Spleen (tissue), 11 donors: Measurements from ENCODE around the gene FXYD5. TPM values are rescaled to one million over a fixed set of nuclear protein-coding genes. Genes with fewer than 3 reads are reported as not detected.

ENCODE experiments used
- DNase-seq: peaks from one replicate; pipeline ENCODE4 v3.0.0-alpha.2; 2020
- H3K27ac ChIP-seq, 8 donors: fragments of 200-600 bp; sonication (generic) in 7 of 8; 1 replicate in 4 of 8; 2 replicates in 4 of 8; pipeline versions ENCODE4 v1.5.0 to v1.8.0; 2016 to 2021; ENCODE audit warnings: inconsistent platforms in 4 of 8, mild to moderate bottlenecking in 4 of 8, moderate library complexity in 1 of 8
- H3K27me3 ChIP-seq, 7 donors: fragments of 200-600 bp; sonication (generic) in 6 of 7; replicated peaks in 1 of 7; 1 replicate in 4 of 7; 2 replicates in 3 of 7; pipeline versions ENCODE4 v1.5.0 to v1.8.0; 2016 to 2021; ENCODE audit warnings: inconsistent platforms in 3 of 7, mild to moderate bottlenecking in 1 of 7
- H3K36me3 ChIP-seq, 6 donors: fragments of 200-600 bp; sonication (generic) in 5 of 6; 1 replicate in 4 of 6; 2 replicates in 2 of 6; pipeline versions ENCODE4 v1.5.0 to v1.8.0; 2016 to 2021; ENCODE audit warnings: inconsistent platforms in 2 of 6
- H3K4me1 ChIP-seq, 6 donors: fragments of 200-600 bp; sonication (generic) in 5 of 6; 1 replicate in 3 of 6; 2 replicates in 3 of 6; pipeline versions ENCODE4 v1.5.0 to v1.8.0; 2016 to 2021; ENCODE audit warnings: inconsistent platforms in 3 of 6
- H3K4me3 ChIP-seq, 8 donors: fragments of 200-600 bp; sonication (generic) in 7 of 8; 1 replicate in 4 of 8; 2 replicates in 4 of 8; pipeline versions ENCODE4 v1.5.0 to v1.8.0; 2016 to 2021; ENCODE audit warnings: inconsistent platforms in 4 of 8, mild to moderate bottlenecking in 4 of 8, moderate library complexity in 2 of 8
- H3K9me3 ChIP-seq, 8 donors: fragments of 200-600 bp; sonication (generic) in 7 of 8; 1 replicate in 4 of 8; 2 replicates in 4 of 8; pipeline versions ENCODE4 v1.5.0 to v1.8.0; 2016 to 2021; ENCODE audit warnings: inconsistent platforms in 4 of 8
- CTCF ChIP-seq, 11 experiments: fragments of 200-600 bp in 7 of 11; fragments of 450-650 bp in 4 of 11; sonication (generic) in 4 of 11; IDR thresholded peaks in 8 of 11; conservative IDR thresholded peaks in 3 of 11; 1 replicate in 7 of 11; 2 replicates in 4 of 11; pipeline versions ENCODE4 v1.4.0 to v1.8.0; 2016 to 2021; ENCODE audit warnings: antibody characterized with exemption in 11 of 11, inconsistent platforms in 4 of 11, mild to moderate bottlenecking in 1 of 11
- POLR2A ChIP-seq, 3 donors: fragments of 450-650 bp; IDR thresholded peaks; one replicate each; pipeline ENCODE4 v1.5.1; 2017; ENCODE audit warnings: antibody characterized with exemption in 3 of 3, mild to moderate bottlenecking in 1 of 3
- POLR2AphosphoS5 ChIP-seq, 3 donors: sonication (generic); formaldehyde crosslinking; IDR thresholded peaks; one replicate each; pipeline ENCODE4 v1.5.1; 2017; ENCODE audit warnings: antibody characterized with exemption in 3 of 3
- WGBS, 5 donors: extraction: QIAGEN DNeasy Blood & Tissue Kit in 3 of 5; methylation state at CpG; one replicate each; pipeline versions ENCODE4 v1.1.5 to v1.1.7; 2013 to 2018; 5-methylcytosine and 5-hydroxymethylcytosine counted together
- intact Hi-C: fragments of 100-400 bp; cut with DNase I; formaldehyde crosslinking; loops from one replicate; pipeline ENCODE4 v1.15.0; 2023; ENCODE audit warnings: low total_unique reads
- polyA plus RNA-seq, 3 donors: library from polyadenylated mRNA; stranded (reverse); fragments of 200-250 nt; gene quantifications; one replicate each; pipeline ENCODE4 v1.2.1, GENCODE V29; 2013
- total RNA-seq, 7 donors: library from RNA; depleted of rRNA in 3 of 7; stranded (reverse); fragments of >200 nt in 3 of 7; fragmentation: NEBNext Ultra II Directional in 4 of 7; extraction: Animal tissue kit (Norgen Biotek cat#: 25700) in 4 of 7; gene quantifications; one replicate each; pipeline versions ENCODE4 v1.1.0 to v1.2.1, GENCODE V29; 2016 to 2021
- donor health status: healthy with polysubstance abuse.
- donor health status: DM: no; HTN: no; CAD: no; lungs with moderate emphysema.
- donor health status: DM: no; HTN: no; CAD: no.
- donor health status: Bipolar disorder and iron deficiency.
- donor health status: healthy.
- donor health status: DM: no; HTN: no; CAD: no.
- donor health status: DM: yes; HTN: yes; CAD: no.

Gene FXYD5
- total and polyA plus RNA-seq, 10 donors = 132 to 235 (median 175) TPM

- 6 to 10% (median 8%) methylated on average over 19 to 31 of the region's 31 CpGs for WGBS, 5 donors
- peaks cover 13 to 67% (median 39%) of the 10 kb centered on the region in 6 donors for H3K4me1 ChIP-seq
- peak within 1 kb of the TSS in 6 of 8 donors; percentile 15 to 65 (median 24) for H3K4me3 ChIP-seq
- no peaks in the 10 kb centered on the region for H3K36me3 ChIP-seq
- intact Hi-C loops = no loop called here
- peak within 1 kb of the TSS in 2 of 8 donors; percentile 7 to 48 for H3K27ac ChIP-seq
- no peak for DNase-seq
- TF ChIP-seq CTCF (IDR thresholded peaks at IDR 0.05 in 8 of 11, conservative IDR thresholded peaks at IDR 0.05 in 3 of 11) = peak in 4 of 11 experiments; percentile 11 to 50 (median 40)
- TF ChIP-seq POLR2AphosphoS5 (IDR thresholded peaks at IDR 0.05) = no peak
- H3K9me3 ChIP-seq = no peaks in the 10 kb centered on the region
- peaks cover 0 to 64% (median 18%) of the 10 kb centered on the region in 7 donors for H3K27me3 ChIP-seq
Observed at GRCh38 chr19:35143231-35143715, 11.3 kb upstream of the FXYD5 start, which contains the start of gene FXYD7. Gene FXYD7 (plus strand): TSS chr19:35143255. CDS start chr19:35143334, 79 bp downstream.

GRCh38 chr19:35143818-35144217 lies 10.7 kb upstream of the FXYD5 start:
- TF ChIP-seq POLR2A (IDR thresholded peaks at IDR 0.05) (no peak), CTCF (IDR thresholded peaks at IDR 0.05 in 8 of 11, conservative IDR thresholded peaks at IDR 0.05 in 3 of 11) (no peak), POLR2AphosphoS5 (IDR thresholded peaks at IDR 0.05) (no peak)
- H3K9me3 ChIP-seq = no peaks in the 10 kb centered on the region

GRCh38 chr19:35144259-35144599 lies 10.3 kb upstream of the FXYD5 start:
- H3K27ac ChIP-seq = no peak overlapping the region
- intact Hi-C loops = no loop called here
- no peak overlapping the region for H3K4me3 ChIP-seq
- peaks cover 13 to 58% (median 39%) of the 10 kb centered on the region in 6 donors for H3K4me1 ChIP-seq
- 33 to 51% (median 45%) methylated on average over 2 to 6 of the region's 6 CpGs for WGBS, 5 donors
- no peaks in the 10 kb centered on the region for H3K9me3 ChIP-seq
- peaks cover 0 to 57% (median 18%) of the 10 kb centered on the region in 7 donors for H3K27me3 ChIP-seq
- DNase-seq = no peak
- TF ChIP-seq CTCF (IDR thresholded peaks at IDR 0.05 in 8 of 11, conservative IDR thresholded peaks at IDR 0.05 in 3 of 11) (no peak), POLR2AphosphoS5 (IDR thresholded peaks at IDR 0.05) (no peak), POLR2A (IDR thresholded peaks at IDR 0.05) (no peak)
- H3K36me3 ChIP-seq = no peaks in the 10 kb centered on the region

More at GRCh38 chr19:35143818-35144217, 10.7 kb upstream of the FXYD5 start:
- H3K4me1 ChIP-seq = peaks cover 13 to 63% (median 39%) of the 10 kb centered on the region in 6 donors
- H3K4me3 ChIP-seq = peak overlapping the region in 1 of 8 donors; percentile 65
- DNase-seq = no peak
- H3K27me3 ChIP-seq = peaks cover 0 to 58% (median 18%) of the 10 kb centered on the region in 7 donors
- intact Hi-C loops = no loop called here
- 48 to 61% (median 54%) methylated on average over 3 of the region's 3 CpGs for WGBS, 5 donors
- H3K27ac ChIP-seq = no peak overlapping the region
- H3K36me3 ChIP-seq = no peaks in the 10 kb centered on the region

- DNase-seq = no peak
- Histone ChIP-seq H3K27ac (peak overlapping the region in 1 of 8 donors; percentile 4), H3K4me1 (peaks cover 13 to 53% (median 38%) of the 10 kb centered on the region in 6 donors), H3K27me3 (peaks cover 0 to 52% (median 18%) of the 10 kb centered on the region in 7 donors), H3K4me3 (no peak overlapping the region), H3K9me3 (no peaks in the 10 kb centered on the region), H3K36me3 (no peaks in the 10 kb centered on the region)
- TF ChIP-seq POLR2AphosphoS5 (IDR thresholded peaks at IDR 0.05) (no peak), POLR2A (IDR thresholded peaks at IDR 0.05) (no peak), CTCF (IDR thresholded peaks at IDR 0.05 in 8 of 11, conservative IDR thresholded peaks at IDR 0.05 in 3 of 11) (no peak)
- WGBS, 5 donors = 19 to 38% (median 29%) methylated on average over 12 to 15 of the region's 15 CpGs
- intact Hi-C loops = no loop called here
Observed at GRCh38 chr19:35144600-35145436, 9.7 kb upstream of the FXYD5 start.
